Stimulated activated CD8-positive, alpha-beta memory T cell treated with anti-CD3 and anti-CD28 coated beads, Interleukin-7, amount 100 ng/mL, for 4 hours (primary cell): ENCODE data around the gene NFATC1.
A peak's percentile ranks its signal among the peaks of the same experiment; 100 is the strongest.

Experiments used
- DNase-seq, 2 donors: peaks; one replicate each; pipeline ENCODE4 v3.0.0-alpha.2; 2020; ENCODE audit warnings: low read depth in 2 of 2

Gene NFATC1

DNA sequence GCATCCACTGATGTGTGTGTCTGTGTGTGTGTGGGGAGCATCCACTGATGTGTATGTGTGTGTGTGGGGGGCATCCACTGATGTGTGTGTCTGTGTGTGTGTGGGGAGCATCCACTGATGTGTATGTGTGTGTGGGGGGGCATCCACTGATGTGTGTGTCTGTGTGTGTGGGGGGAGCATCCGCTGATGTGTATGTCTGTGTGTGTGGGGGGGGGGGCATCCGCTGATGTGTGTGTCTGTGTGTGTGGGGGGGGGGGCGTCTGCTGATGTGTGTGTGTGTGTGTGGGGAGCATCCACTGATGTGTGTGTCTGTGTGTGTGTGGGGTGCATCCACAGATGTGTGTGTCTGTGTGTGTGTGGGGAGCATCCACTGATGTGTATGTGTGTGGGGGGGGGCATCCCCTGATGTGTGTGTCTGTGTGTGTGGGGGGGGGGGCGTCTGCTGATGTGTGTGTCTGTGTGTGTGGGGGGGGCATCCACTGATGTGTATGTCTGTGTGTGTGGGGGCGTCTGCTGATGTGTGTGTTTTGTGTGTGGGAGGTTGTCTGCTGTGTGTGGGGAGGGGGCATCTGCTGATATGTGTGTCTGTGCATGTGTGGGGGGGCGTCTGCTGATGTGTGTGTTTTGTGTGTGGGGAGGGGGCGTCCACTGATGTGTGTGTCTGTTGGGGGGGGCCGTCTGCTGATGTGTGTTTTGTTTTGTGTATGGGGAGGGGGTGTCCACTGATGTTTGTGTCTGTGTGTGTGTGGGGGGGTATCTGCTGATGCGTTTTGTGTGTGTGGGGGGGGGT lies 125.9 kb downstream of the NFATC1 start:
- no peak for DNase-seq

DNA sequence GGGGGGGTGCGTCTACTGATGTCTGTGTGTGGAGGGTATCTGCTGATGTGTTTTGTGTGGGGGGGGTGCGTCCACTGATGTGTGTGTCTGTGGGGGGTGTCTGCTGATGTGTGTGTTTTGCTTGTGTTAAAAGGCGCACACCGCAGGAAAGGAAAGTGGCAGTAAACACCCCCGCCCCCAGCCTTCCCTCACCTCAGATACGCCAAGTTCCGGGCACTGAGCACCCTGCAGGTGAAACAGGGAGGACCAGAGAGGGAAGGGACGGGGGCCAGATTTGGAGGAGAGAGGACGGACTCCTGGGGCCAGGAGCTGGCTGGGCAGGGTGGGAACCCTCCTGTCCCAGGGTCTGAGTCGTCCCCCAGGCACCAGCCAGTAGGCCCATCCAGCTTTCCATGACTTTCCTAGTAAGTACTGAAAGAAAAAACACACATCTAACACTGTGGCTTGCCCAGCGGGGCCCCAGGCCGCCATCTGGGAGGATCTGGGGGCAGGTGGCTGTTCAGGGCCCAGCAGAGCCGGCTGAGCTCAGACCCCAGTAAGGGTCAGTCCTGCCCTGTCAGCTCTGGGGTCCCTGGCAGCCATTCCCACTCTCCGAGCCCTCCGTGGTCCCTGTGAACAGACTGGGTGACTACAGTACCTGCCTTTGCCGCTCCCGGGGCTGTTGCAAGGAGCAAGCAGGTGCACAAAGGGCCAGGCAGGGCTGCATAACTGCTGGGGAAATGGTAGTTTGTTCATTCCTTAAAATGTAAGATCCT lies 126.9 kb downstream of the NFATC1 start:
- peak; percentile 48 to 54 for DNase-seq

DNA sequence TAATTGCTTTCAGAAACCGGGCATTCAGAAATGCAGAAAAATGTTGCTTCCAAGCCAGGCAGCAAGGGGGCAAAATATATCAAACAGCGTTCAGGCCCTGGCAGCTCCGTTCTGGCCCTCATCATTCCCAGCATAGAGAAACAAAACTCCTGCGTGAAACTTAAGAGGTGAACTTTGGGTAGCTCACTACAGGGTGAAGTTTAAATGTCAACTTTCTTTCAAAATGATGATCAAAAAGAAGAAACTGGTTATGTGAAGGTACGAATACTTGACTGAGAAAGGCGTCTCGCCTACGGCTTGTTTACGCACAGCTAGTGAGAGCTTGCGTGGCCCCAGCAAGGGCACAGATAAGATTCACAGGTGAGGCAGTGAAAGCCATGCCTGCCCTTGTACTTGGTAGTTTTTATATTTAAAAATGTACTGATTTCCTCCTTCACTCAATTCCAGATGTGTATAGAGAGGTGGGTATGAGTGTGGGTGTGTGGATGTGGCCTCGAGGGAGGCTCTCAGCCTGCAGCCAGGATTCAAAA lies 127.5 kb downstream of the NFATC1 start:
- DNase-seq: peak; percentile 50 to 52

DNA sequence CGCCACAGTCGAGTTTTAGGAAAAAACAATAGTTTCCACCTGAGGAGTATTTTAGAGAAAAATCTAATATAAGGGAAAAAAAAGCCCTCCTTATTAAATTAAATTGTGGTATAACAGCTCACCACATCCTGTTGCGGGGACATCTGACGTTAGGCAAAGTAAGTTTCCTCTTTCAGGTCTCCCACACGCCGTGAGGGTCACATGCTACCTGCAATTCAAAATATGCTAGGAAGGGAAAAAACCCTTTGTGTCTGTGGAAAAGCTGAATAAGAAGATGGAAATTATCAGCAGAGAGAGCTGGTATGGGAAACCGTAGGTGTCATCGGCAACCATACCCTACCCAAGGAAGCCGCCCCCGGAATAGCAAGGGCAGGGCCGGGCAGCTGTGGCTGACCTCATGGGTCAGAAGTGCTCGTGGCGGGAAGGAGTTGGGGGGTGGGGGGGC lies 128.0 kb downstream of the NFATC1 start:
- peak; percentile 72 to 88 for DNase-seq

DNA sequence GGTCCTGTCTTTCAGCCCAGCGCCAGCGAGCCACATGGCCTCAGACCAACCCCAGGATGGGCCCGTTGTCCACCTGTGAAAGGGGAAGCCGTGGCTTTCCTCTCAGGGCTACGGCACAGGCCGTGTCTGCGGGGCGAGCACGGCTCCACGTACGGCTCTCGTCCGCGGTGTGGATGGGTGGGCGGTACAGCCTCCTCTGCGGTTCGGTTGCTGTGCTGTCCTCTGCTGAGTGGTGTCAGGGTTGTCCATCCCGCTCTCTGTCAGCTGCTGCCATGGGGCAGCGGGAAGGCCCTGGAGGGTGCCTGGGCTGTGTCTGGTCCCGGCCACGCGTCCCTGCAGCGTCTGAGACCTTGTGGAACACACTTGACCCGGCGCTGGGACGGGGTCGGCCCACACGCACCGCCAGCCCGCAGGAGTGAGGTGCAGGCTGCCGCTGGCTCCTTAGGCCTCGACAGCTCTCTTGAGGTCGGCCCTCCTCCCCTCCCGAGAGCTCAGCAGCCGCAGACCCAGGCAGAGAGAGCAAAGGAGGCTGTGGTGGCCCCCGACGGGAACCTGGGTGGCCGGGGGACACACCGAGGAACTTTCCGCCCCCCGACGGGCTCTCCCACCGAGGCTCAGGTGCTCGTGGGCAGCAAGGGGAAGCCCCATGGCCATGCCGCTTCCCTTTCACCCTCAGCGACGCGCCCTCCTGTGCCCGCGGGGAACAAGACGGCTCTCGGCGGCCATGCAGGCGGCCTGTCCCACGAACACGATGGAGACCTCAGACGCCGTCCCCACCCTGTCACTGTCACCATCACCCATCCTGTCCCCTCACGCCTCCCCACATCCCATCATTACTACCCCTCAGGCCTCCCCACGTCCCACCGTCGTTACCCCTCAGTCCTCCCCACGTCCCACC lies 128.7 kb downstream of the NFATC1 start:
- peak; percentile 41 to 62 for DNase-seq

DNA sequence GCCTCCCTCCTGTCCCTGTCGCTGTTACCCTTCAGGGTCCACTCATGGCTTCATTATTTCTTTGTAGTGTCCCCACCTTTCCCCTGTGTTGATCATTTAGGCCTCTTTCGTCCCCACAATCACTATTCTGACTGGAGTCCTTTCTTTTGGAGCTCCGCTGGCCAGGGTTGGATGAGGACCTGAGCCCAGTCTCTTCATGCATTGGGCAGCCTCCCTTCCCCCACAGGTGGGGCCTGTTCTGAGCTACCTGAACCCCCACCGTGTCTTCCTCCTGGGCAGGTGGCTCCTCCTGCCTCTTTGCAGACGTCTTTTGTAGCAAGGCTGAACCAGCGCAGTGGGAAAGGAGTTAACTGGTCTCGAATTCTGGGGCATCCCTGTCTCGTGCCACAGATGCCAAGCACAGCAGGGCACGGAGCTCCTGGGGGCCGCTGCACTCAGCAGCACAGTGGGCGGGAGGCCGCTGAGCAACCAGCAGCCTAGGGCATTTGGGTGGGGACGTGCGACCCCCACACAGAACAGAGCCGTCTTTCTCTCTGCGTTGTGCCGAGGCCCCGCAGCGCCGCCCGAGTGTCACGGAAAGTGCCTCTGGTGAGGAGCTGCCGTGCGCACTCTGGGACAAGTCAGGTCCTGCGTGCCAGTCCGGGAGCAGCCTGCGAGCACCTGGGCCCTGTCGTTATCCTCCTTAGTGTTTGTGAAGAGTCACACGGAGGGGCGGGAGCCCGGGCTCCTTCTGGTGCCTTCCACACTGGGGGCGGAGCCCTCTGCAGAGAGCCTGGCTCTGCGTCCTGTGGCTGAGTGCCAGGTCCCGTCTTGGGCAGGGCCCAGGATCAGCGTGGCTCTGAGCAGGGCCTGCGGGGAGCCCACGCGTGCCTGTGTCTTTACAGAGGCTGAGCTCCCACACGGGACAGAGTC lies 130.1 kb downstream of the NFATC1 start:
- DNase-seq: no peak

DNA sequence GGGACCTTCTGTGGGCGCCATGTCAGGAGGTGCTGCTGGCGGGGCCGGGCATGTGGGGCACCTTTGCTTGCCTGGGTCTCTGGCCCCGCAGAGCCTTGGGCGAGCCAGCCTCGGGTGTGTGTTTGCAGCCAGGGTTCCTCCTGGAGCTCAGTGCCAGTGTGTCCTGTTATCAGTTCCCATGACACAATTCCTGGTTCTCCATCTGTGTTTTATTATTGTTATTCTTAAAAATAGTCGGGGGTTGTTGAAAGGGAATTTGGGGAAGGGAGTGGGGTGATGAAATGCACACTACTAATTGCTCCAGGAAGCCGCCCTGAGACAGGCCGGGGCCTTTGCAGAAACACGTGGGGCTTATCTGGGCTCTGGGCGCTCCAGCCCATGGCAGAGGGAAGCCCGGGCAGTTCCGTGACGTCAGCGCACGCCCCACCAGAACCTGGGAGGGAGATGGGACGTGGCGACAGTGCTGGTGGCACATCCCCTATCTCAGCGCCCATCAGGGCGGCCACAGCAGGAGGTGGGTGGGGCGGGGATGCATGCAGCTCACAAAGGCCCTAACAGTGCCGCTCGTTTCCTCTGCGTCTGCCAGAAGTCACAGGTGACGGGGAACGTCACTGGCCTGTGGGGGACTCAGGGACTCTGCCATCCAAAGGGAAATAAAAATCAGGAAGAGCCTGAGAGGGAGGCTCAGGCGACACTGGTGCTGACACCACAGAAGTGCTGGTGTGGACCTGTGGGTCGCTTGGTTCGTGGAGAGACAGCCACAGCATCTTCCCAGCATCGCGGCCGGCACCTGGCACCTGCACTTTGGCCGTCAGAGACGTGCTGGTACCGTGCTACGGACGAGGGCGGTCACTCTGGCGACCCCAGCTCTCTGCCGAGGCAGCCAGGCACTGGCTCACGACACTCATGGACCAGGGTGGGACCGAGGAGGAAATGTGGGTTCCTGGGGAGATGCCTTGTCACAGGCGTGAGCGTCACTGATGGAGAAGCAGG lies 131.0 kb downstream of the NFATC1 start:
- DNase-seq: no peak

DNA sequence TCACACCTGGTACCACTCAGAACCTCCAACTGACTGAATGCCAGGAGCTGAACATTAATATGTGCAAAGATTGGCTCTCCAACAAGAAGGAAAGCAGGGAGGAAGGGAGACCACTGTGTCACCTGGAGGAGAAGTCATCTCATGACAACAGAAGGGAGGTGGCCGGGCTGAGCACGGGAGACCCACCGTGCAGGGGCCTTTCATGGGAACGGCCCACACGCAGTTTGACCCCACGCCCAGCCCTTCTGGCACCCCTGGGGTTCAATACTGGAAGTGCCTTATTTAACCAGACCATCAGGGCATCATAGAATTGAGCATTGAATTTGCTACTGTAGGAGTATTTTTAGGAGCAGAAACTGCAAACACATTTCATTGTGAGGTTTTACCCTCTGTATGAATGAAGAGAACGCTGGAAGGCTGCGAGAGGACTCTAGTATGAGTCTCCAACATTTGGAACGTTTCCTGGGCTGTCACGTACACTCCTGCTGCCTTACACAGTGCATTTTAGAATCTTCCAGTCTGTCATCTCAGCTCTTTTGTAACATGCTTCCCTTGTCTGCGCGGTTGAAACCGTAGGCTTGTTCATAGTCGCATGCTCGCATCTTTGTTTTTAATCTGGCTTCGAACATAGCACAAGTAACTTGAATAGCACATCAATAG lies 132.1 kb downstream of the NFATC1 start:
- DNase-seq: no peak

DNA sequence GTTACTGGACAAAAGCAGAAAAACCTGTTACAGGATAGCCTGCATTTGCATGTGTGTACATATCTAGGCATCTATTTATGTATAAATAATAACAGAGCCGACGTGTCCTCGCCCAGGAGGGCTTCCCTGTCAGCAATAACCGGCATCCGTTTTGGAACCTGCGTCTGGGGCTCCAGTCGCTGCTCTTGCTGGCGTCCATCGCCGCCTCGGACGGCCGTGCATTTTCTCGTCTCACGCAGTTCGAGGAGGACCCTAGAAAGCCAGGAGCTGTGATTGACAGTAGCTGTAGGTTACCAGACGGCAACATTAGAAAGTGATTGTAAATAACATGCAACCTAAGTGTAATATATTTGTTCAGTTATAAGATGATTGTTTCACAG lies 132.6 kb downstream of the NFATC1 start:
- no peak for DNase-seq

DNA sequence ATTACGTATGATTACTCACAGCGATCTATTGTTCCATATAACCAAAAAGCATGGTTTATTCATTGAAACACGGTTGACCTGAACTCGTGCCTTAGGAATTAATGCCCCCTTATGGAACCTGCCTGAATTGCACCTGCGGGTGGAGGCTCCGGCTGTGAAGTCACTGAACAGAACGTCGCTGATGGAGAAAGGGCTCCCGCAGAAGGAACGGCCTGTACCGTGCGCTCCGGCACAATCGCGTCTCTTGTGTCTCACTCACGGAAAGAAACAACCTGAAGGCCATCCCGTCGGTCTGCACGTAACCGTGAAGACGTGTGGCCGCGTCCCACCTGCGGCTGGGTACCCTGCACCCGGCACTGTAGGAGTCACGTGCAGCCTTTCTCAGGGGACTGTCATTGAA lies 133.1 kb downstream of the NFATC1 start:
- peak; percentile 53 to 57 for DNase-seq

DNA sequence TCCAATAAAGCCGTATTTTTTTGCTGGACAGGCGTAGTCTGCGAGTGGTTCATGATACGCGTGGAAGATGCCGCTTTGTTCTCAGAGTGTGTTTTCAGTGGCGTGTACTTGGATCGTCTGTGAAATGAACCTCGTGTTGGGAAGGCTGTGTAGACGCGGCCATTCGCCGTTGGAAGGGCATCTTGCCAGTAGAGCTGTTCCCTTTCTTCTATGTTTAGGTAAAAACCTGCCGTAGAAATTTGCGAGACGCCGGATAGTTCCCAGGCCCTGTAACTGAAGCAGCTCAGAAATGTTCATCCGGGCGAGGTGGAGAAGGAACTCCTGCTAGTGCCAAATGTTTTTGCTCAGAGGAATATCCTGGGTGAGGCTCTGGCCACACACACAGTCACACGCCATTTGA lies 133.6 kb downstream of the NFATC1 start:
- no peak for DNase-seq

DNA sequence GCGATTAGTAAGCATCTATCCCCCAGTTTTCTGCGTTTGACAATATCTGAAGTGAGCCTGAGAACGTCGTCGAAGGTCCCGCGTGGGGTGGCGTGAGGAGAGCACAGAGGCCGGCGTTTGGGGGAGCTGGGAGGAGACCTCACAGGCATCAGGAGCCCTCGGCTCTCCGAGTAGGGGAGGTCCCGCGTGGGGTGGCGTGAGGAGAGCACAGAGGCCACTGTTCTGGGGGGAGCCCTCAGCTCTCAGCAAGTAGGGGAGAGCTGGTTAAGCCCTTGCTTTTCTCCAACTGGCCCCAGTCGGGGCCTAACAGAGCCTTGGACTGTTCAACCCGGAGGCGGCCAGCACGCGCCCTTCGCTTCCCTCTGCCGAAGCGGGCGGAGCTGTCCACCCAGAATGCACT lies 134.3 kb downstream of the NFATC1 start:
- DNase-seq: no peak

DNA sequence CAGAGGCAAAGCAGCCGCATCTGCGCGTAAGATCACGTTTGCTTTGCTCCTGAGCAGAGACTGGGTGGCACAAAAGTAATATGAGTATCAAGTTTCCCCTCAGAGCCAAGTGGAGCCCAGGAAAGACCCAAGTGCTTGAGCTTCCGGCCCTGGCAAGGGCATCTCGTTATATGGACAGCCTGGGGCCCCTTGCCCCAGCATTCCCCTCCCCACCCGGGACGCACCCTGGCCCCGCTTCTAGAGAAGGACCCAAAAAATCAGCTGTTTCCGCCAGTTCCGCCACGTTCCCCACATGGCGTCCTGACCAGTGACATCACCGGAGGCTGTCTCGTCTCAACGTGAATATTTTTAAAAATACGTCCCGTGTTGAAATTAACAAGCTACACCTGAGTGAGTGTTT lies 135.1 kb downstream of the NFATC1 start:
- DNase-seq: no peak

DNA sequence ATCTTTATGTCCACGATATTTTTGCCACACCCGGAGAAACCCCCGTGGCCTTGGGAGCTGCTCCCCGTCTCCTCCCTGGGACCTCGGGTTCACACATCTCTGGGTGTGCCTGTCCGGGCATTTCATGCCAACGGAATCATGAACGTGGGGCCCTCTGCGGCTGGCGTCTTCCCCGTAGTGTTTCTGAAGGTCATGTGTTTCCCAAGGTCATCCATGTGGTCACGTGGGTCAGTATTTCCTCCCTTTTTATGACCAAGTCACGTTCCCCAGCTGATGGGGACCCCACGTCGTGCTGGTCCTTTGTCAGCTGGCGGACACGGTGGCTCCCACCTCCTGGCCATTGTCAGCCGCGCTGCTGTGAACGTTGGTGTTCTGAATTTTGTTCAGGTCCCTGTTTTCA lies 135.7 kb downstream of the NFATC1 start:
- DNase-seq: no peak

DNA sequence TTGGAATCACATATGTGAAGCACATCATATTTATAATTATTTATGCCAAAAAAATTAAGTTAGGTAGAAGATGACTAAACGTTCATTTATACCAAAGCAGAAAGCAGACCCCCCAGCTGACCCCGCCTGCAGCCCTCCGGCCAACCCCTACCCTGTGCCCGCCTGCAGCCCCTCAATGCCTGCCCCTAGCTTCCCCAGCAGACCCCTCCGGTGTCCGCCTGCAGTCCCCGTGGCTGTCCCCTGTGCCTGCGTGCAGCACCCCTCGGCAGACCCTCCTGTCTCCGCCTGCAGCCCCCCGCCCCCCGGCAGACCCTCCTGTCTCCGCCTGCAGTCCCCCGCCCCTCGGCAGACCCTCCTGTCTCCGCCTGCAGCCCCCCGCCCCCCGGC lies 136.2 kb downstream of the NFATC1 start:
- DNase-seq: no peak

DNA sequence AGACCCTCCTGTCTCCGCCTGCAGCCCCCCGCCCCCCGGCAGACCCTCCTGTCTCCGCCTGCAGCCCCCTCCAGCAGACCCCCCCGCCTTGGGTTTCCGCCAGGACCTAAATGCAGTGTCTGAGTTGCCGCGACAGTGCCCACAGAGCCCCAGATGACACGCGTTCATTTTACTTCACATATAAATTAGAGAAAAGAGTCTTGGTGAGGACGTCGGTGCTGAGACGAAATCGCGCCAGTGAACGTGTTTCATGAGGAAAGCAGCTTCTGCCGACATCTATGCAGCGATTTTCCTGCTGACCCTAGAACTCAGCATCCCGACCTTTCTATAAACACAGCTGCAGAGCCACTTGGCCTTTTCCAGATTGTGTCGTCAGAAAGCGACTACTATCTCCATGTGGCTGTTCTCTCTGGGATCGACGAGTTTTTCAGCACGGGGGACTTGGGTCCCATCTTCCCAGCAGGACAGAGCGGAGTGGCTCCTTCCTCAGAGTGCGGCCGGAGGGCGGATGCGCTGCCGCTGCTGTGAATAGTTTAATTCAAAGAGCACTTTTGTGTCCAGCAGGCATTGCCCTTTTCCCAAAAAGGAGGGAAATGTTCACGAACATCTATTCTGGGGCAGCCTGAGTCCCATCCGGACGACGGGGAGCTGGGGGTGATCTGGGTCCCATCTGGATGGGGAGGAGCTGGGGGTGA lies 136.7 kb downstream of the NFATC1 start:
- no peak for DNase-seq

DNA sequence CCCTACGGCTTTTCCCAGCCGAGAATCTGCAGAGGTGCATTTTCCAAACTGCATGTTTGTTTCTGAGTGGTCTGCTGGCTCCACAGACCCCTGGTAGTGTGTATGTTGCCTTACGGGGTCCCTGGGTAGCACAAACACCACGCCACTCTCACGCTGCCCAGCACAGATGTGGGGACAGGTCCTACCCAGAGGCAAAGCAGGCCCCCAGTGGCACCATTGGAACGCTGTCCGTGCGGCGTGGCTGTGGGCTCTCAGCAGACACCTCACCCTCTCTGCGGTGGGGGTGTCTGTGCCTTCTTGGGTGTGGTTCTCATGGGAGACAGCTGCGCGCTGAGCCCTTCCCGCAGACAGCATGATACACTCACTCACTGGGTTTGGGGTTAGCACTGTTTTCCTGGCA lies 137.4 kb downstream of the NFATC1 start:
- DNase-seq: no peak

DNA sequence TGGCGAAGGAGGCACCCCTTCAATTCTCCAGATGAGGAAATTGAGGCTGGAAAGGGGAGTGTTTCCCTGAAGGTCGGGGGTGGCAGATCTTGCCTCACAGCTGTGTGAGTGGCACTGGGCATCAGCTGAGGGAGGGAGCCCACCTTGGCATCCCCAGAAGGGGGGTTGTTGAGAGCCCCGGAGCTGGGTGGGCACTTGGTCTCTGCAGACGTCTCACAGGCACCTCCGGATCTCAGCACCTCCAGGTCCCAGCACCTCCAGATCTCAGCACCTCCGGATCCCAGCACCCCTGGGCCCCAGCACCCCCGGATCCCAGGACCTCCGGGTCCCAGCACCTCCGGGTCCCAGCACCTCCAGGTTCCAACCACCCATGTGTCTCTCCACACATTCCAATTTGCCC lies 137.9 kb downstream of the NFATC1 start:
- DNase-seq: no peak

DNA sequence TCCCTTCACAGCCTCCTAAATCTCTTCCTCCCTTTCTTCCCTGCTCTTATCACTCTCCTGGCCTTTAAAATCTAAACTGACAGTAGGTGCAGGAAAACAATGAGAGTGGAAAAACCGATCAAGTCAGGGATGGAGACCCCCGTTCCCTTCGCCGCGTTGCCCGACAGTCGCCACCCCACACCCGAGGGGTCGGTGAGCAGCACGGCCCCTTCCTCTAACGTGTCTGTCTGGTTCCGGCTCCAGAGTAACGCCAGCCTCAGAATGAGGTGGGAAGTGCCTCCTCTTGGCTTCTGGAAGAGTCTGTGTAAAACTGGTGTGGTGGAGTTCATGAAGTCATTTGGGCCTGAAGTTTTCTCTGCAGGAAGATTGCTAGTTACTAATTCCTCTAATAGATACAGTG lies 138.6 kb downstream of the NFATC1 start:
- DNase-seq: no peak
